ENCODE data around the gene OR6A2.

Gene OR6A2

GRCh38 chr11:6746626-6747025, 52.9 kb downstream of the OR6A2 start:
- in situ Hi-C loops (cut with HindIII; ENCODE audit: low pct_unique_long_range_greater_than_20kb, low sequenced_read_pairs), result no loop called here
- TF ChIP-seq JUND (IDR thresholded peaks at IDR 0.05; ENCODE audit: low read depth), result no peak
- no peak for DNase-seq (ENCODE audit: low read depth in 1 of 2, low spot score in 1 of 2)

GRCh38 chr11:6746086-6746618, 53.3 kb downstream of the OR6A2 start:
- in situ Hi-C loops (cut with HindIII; ENCODE audit: low pct_unique_long_range_greater_than_20kb, low sequenced_read_pairs), result no loop called here
- no peak for DNase-seq (ENCODE audit: low read depth in 1 of 2, low spot score in 1 of 2)
- no peak for TF ChIP-seq JUND (IDR thresholded peaks at IDR 0.05; ENCODE audit: low read depth)

GRCh38 chr11:6745465-6746015, 53.9 kb downstream of the OR6A2 start:
- no peak for TF ChIP-seq JUND (IDR thresholded peaks at IDR 0.05; ENCODE audit: low read depth)
- no peak for DNase-seq (ENCODE audit: low read depth in 1 of 2, low spot score in 1 of 2)
- in situ Hi-C loops (cut with HindIII; ENCODE audit: low pct_unique_long_range_greater_than_20kb, low sequenced_read_pairs), result no loop called here

GRCh38 chr11:6745018-6745417, 54.5 kb downstream of the OR6A2 start:
- TF ChIP-seq JUND (IDR thresholded peaks at IDR 0.05; ENCODE audit: low read depth), result no peak
- in situ Hi-C loops (cut with HindIII; ENCODE audit: low pct_unique_long_range_greater_than_20kb, low sequenced_read_pairs), result no loop called here

GRCh38 chr11:6742260-6742659, 57.2 kb downstream of the OR6A2 start:
- no peak for DNase-seq (ENCODE audit: low read depth in 1 of 2, low spot score in 1 of 2)

More at GRCh38 chr11:6745018-6745417, 54.5 kb downstream of the OR6A2 start:
- DNase-seq (ENCODE audit: low read depth in 1 of 2, low spot score in 1 of 2), result no peak

More at GRCh38 chr11:6742260-6742659, 57.2 kb downstream of the OR6A2 start:
- TF ChIP-seq JUND (IDR thresholded peaks at IDR 0.05; ENCODE audit: low read depth), result no peak
- in situ Hi-C loops (cut with HindIII; ENCODE audit: low pct_unique_long_range_greater_than_20kb, low sequenced_read_pairs), result no loop called here

All from T47D (cell line).